ENCODE results near the gene DYRK1B.

DYRK1B gene

DNA sequence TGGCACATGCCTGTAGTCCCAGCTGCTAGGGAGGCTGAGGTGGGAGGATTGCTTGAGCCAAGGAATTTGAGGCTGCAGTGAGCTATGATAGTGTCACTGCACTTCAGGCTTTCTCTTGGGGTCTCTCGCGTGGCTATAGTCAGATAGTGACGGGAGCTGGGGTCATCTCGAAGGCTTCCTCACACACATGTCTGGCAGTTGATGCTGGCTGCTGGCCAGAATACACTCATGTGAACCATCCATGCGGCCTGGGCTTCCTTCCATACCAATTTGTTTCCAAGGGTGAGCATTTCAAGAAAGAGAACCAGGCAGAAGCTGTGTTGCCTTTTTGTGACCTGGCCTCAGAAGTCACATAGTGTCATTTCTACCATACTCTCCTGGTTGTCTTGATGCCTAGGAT, 28.9 kb downstream of the DYRK1B start:
- no peak for TF ChIP-seq CTCF (IDR thresholded peaks at IDR 0.05; ENCODE audit: low read depth, low read length, missing control alignments)
- DNase-seq = peak; percentile 5
- Histone ChIP-seq H3K27ac (no peak overlapping the region), H3K4me3 (ENCODE audit: low read depth, low read length) (no peak overlapping the region), H3K27me3 (replicated peaks) (no peaks in the 10 kb centered on the region), H3K36me3 (replicated peaks) (no peaks in the 10 kb centered on the region)
- in situ Hi-C loops (cut with HindIII; ENCODE audit: low pct_ligation_motif_present, low sequenced_read_pairs) = no loop called here

DNA sequence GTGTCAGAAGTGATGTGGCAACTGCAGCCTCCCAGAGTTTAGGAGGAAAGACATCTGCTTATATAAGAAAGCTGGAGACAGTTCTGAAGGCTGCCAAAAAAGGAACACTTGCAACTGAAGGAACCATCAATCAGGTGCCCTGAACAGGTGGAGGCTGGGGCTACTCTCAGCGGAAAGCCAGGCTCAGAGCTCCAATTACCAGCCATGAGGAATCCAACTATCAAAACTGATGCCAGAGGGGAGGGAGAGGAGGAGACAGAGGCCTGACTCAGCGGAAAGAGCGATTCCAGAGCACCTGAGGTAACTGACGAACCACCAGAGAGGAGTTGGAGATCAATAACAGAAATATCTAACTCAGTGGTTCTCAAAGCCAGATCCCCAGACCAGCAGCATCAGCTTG, 31.0 kb downstream of the DYRK1B start:
- in situ Hi-C loops (cut with HindIII; ENCODE audit: low pct_ligation_motif_present, low sequenced_read_pairs) = no loop called here
- Histone ChIP-seq H3K27ac (no peak overlapping the region), H3K36me3 (replicated peaks) (no peaks in the 10 kb centered on the region), H3K4me3 (ENCODE audit: low read depth, low read length) (no peak overlapping the region), H3K27me3 (replicated peaks) (no peaks in the 10 kb centered on the region)
- no peak for DNase-seq
- TF ChIP-seq CTCF (IDR thresholded peaks at IDR 0.05; ENCODE audit: low read depth, low read length, missing control alignments) = no peak

- Histone ChIP-seq H3K27me3 (replicated peaks) (no peaks in the 10 kb centered on the region), H3K36me3 (replicated peaks) (no peaks in the 10 kb centered on the region), H3K4me3 (ENCODE audit: low read depth, low read length) (no peak overlapping the region), H3K27ac (no peak overlapping the region)
- in situ Hi-C loops (cut with HindIII; ENCODE audit: low pct_ligation_motif_present, low sequenced_read_pairs) = no loop called here
- no peak for DNase-seq
- TF ChIP-seq CTCF (IDR thresholded peaks at IDR 0.05; ENCODE audit: low read depth, low read length, missing control alignments) = no peak
Measured at GRCh38 chr19:39797083-39797482, 36.9 kb downstream of the DYRK1B start.

DNA sequence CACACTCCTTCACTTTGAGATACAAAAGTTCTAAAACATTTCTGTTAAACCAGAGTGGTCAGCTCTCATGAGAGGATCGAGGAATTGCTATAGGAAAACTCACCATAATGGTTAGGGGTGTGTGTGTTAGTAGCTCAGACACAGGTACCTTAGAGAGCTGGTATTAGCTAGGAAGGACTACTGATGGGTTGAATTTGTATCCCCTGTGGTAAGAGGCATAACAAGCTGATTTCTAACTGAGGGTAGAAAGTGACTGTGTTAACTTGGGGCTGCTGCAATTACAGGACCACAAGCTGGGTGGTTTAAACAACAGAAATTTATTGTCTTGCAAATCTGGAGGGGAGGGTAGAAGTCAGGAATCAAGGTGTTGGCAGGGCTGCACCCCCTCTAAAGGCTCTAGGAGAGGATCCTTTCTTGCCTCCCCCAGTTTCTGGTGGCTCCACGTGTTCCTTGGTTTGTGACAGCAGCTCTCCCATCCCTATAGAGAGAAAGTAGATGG, 37.9 kb downstream of the DYRK1B start:
- in situ Hi-C loops (cut with HindIII; ENCODE audit: low pct_ligation_motif_present, low sequenced_read_pairs) = no loop called here

GRCh38 chr19:39795001-39795400, 39.0 kb downstream of the DYRK1B start:
- TF ChIP-seq CTCF (IDR thresholded peaks at IDR 0.05; ENCODE audit: low read depth, low read length, missing control alignments) = no peak
- no peak for DNase-seq
- no peaks in the 10 kb centered on the region for H3K36me3 ChIP-seq (replicated peaks)
- no peak overlapping the region for H3K27ac ChIP-seq
- in situ Hi-C loops (cut with HindIII; ENCODE audit: low pct_ligation_motif_present, low sequenced_read_pairs) = no loop called here
- no peaks in the 10 kb centered on the region for H3K27me3 ChIP-seq (replicated peaks)
- no peak overlapping the region for H3K4me3 ChIP-seq (ENCODE audit: low read depth, low read length)

More for the DNA sequence above, 37.9 kb downstream of the DYRK1B start:
- H3K4me3 ChIP-seq (ENCODE audit: low read depth, low read length) = no peak overlapping the region
- no peaks in the 10 kb centered on the region for H3K36me3 ChIP-seq (replicated peaks)
- no peaks in the 10 kb centered on the region for H3K27me3 ChIP-seq (replicated peaks)
- DNase-seq = no peak
- TF ChIP-seq CTCF (IDR thresholded peaks at IDR 0.05; ENCODE audit: low read depth, low read length, missing control alignments) = no peak
- H3K27ac ChIP-seq = no peak overlapping the region

DNA sequence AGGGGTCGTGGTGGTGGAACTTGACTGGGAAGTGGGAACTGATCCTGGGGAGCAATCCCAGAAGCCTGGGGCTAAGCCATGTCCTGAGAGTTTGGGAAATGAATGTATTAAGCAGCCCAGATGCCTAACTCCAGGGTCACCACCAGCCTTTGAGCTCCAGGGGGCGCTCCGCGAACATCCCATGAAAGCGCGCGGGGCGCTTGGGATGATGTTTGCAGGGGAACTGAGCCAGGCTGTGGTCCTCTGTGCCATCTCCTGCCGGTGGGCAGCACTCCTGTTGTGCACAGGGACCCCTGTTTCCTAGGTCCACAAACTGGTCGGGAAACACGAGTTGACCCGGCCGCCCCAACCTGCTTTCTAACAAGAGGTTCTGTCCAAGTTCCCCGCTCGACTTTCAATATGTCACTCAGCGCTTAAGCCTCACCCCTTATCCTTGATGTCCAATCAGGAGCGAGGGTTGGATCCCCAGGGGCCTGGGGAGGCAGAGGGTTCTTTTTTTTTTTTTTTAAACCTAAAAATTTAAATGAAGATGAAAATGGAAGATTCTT, 40.9 kb downstream of the DYRK1B start:
- TF ChIP-seq CTCF (IDR thresholded peaks at IDR 0.05; ENCODE audit: low read depth, low read length, missing control alignments) = peak; percentile 97
- Histone ChIP-seq H3K4me3 (ENCODE audit: low read depth, low read length) (peak overlapping the region; percentile 52), H3K27ac (no peak overlapping the region), H3K27me3 (replicated peaks) (no peaks in the 10 kb centered on the region), H3K36me3 (replicated peaks) (no peaks in the 10 kb centered on the region)
- DNase-seq = peak; percentile 71
- in situ Hi-C loops (cut with HindIII; ENCODE audit: low pct_ligation_motif_present, low sequenced_read_pairs) = no loop called here
